HG03108 (cell line): Measurements from ENCODE around the gene INPP5K.
"Not testable (repeated sequence)": the region's sequence is repeated elsewhere in the genome, so short reads cannot be mapped to it uniquely, and the experiment has no call there.

Experiments used
- ATAC-seq: cut with Tn5 transposase; IDR thresholded peaks from one replicate; pipeline ENCODE4 v1.9.1; 2021; ENCODE audit warnings: moderate library complexity; ENCODE audit not compliant: unreplicated experiment

Gene INPP5K

GRCh38 chr17:1469231-1469852 lies 47.1 kb downstream of the INPP5K start:
- no peak for ATAC-seq

GRCh38 chr17:1467898-1468492 lies 48.4 kb downstream of the INPP5K start:
- ATAC-seq: no peak

GRCh38 chr17:1467258-1467657 lies 49.2 kb downstream of the INPP5K start:
- no peak for ATAC-seq

GRCh38 chr17:1464186-1464585 lies 52.2 kb downstream of the INPP5K start:
- no peak for ATAC-seq

- no peak for ATAC-seq
These were observed 54.0 kb downstream of the INPP5K start for GRCh38 chr17:1462164-1463112.

- no peak for ATAC-seq
These were observed 55.0 kb downstream of the INPP5K start for GRCh38 chr17:1461198-1461944.

- no peak for ATAC-seq
These were observed 56.2 kb downstream of the INPP5K start for GRCh38 chr17:1460233-1460632.

GRCh38 chr17:1455797-1456599 lies 60.4 kb downstream of the INPP5K start, which contains the start of gene CRK:
TSS of gene CRK (minus strand) at chr17:1456232. CDS start at chr17:1456117, 115 bp downstream.
- ATAC-seq: peak; percentile 85

GRCh38 chr17:1455291-1455796 lies 61.1 kb downstream of the INPP5K start:
- peak; percentile 21 for ATAC-seq

- no peak for ATAC-seq
These were observed 61.9 kb downstream of the INPP5K start for GRCh38 chr17:1454541-1454940.

GRCh38 chr17:1453694-1454093 lies 62.7 kb downstream of the INPP5K start:
- ATAC-seq: not testable (repeated sequence)

GRCh38 chr17:1452836-1453235 lies 63.6 kb downstream of the INPP5K start:
- ATAC-seq: no peak

GRCh38 chr17:1450261-1450660 lies 66.2 kb downstream of the INPP5K start:
- not testable (repeated sequence) for ATAC-seq

GRCh38 chr17:1449412-1449967 lies 66.9 kb downstream of the INPP5K start:
- ATAC-seq: no peak

GRCh38 chr17:1447052-1447451 lies 69.4 kb downstream of the INPP5K start:
- no peak for ATAC-seq

GRCh38 chr17:1446201-1446600 lies 70.2 kb downstream of the INPP5K start:
- ATAC-seq: no peak

- ATAC-seq: not testable (repeated sequence)
These were observed 70.7 kb downstream of the INPP5K start for GRCh38 chr17:1445695-1446094.
